GM12872 (cell line): ENCODE data around the gene EIF4ENIF1.

Experiments used
- CTCF ChIP-seq: IDR thresholded peaks from 3 replicates; pipeline ENCODE4 v1.5.1; 2011; ENCODE audit warnings: low read depth, mild to moderate bottlenecking, low read length, moderate library complexity; ENCODE audit not compliant: insufficient read depth

Gene EIF4ENIF1

DNA sequence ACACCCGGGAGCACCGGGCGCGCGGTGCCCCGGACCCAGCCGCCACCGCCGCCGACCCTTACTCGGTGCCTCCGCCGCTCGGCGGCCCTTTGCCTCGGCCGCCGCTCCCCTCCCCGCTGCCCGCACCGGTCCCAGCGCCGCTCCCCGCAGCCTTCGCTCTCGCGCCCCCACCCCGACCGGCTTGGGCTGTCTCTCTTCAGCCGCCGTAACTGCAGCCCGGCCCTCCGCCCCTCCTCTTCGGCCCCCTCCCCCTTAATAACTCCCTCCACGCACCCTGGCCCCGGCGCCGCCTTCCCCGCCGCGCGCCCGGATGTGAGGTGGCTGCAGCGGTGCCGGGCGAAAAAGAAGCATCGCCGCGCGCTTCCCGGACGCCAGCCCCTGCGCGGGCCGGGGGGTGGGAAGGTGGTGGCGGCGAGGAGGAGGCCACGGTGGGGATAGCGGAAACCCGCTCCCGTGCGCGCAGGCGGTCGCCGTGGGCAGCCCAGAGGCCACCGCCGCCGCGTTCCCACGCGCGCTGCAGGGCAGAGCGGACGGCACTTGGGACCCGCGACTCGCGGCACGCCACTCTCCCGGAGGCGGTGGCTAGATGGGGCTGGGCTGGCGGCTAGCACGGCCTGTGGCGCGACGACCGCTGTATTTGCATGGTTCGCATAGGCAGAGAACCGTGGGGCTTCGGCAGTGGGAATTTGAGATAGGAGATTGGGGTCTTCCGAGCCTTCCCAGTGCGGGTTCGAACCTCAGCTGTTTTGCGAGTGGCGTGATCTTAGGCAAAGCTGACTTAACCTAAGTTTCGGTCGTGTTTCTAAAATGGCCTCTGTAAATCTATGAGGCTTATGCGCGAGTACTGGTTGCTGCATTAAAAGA is at the start of gene EIF4ENIF1:
Gene EIF4ENIF1, minus strand, starts transcription at position 211 of the 864 bp plus-strand sequence. CDS start 1,124 bp downstream, outside the sequence.
- no peak for TF ChIP-seq CTCF

DNA sequence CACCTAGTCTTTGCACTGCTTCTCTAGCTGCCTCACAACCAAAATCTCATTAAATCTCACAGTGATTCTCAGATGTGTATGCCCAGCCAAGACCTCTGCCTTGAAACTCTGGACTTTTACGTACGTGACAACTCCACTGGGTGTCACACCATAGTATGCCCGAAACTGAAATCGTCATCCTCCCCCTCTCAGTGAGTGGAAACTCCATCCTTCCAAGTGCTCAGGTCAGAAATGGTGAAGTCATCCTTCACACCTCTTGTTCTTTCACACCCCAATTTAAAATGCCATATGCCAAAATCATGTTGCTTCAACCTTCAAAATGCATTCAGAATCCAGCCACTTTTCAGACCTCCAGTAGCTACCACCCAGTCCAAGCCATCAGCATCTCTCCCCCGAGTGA is 49.2 kb upstream of the EIF4ENIF1 start:
- no peak for TF ChIP-seq CTCF

DNA sequence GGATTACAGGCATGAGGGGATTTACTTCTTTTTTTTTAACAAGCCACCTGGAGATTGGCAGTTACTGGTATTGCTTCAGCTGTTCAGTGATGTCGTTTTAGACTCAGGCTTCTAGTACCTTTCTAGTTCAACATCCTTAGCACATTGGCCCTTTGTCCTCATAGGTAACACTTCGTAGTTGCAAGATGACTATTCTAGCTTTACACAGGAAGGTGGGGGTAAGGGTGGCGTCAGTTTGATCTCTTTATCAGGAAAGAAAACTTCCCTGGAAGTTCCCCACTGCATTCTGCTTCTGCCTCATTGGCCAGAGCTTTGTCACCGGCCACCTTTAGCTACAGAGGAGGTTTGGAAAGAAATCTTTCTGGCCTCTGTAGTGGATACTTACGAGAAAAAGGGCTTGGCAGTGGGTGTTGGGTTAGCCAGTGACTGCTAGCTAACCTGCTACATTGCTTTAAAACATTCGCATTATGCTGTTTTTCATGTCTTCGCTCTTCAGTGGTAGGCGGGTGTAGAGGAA is 47.4 kb upstream of the EIF4ENIF1 start:
- no peak for TF ChIP-seq CTCF

DNA sequence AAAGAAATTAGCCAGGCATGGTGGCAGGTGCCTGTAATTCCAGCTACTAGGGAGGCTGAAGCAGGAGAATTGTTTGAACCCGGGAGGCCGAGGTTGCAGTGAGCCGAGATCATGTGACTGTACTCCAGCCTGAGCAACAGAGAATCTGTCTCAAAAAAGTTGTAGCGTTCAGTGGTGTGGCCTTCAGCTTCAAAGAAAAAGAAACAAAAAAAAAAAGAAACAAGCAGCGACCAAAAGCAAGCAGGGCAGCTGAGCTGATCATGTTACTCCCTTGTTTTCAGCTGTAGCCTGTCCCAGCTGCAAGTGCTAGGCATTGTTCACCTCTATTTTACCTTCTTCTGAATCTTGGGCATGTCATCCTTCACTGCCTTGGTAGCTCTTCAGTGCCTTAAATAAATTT is 43.7 kb upstream of the EIF4ENIF1 start:
- TF ChIP-seq CTCF, result no peak

DNA sequence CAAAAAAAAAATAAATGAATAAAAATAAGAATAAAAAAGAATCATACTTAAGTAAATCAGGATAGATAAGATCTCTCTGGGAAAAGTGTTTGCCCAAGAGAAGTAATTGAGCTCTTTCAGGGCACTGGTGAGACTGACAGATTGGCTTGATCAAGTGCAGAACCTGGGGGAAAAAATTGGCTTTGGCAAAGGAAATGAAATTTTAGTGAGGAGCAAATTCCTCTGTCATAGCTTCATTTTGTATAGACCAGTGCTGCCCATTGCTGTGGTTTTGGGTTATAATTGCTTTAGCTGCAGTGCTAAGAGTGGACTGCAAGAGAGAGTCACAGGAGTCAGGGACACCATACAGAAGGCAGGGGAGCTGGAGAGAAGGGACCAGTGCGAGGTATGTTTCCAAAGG is 42.4 kb upstream of the EIF4ENIF1 start:
- no peak for TF ChIP-seq CTCF

- no peak for TF ChIP-seq CTCF
These were observed 41.2 kb upstream of the EIF4ENIF1 start for GRCh38 chr22:31530823-31531195.

DNA sequence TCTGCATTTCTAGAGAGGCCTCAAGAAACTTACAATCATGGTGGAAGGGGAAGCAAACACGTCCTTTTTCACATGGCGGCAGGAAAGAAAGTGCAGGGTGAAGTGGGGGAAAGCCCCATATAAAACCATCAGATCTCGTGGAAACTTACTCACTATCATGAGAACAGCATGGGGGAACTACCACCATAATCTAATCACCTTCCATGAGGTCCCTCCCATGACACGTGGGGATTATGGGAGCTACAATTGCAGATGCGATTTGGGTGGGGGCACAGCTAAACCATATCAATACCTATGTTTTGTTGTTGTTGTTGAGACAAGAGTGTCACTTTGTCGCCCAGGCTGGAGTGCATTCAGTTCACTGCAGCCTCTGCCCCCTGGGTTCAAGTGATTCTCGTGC is 36.6 kb upstream of the EIF4ENIF1 start:
- TF ChIP-seq CTCF, result no peak
